ENCODE measurements around the gene ANK2.

GRCh38 chr4:113113151-113113550 is 63.7 kb downstream of the ANK2 start:
- TF ChIP-seq CTCF (IDR thresholded peaks at IDR 0.05) (no peak), POLR2AphosphoS5 (IDR thresholded peaks at IDR 0.05) (no peak), POLR2A (IDR thresholded peaks at IDR 0.05) (no peak)
